ENCODE results near the gene ZBTB12. TPM values are rescaled to one million over a fixed set of nuclear protein-coding genes. Genes with fewer than 3 reads are reported as not detected.
A peak's percentile ranks its signal among the peaks of the same experiment; 100 is the strongest.

ZBTB12 gene
- total and polyA plus RNA-seq, 2 of the 13 experiments (the other 11 are each of a cell fraction or from before 2014, with no cell fraction given) = 4.8 to 6.0 TPM

- ChIA-PET POLR2A (interaction anchor here (1.0 to 1.5 kb wide), 4 partner anchors 8 to 47 kb away, joined by 3 to 5 read pairs (median 4); partner anchors contain the start of genes NEU1 and ZBTB12), CTCF (ENCODE audit: low intra/inter-chr PET ratio, low total read pairs) (no interaction called here)
- H3K4me3 ChIP-seq (replicated peaks in 1 of 3; ENCODE audit: insufficient read depth in 1 of 3, low read depth in 2 of 3, low read length in 3 of 3) = no peak overlapping the region
- no peaks in the 10 kb centered on the region for H3K27me3 ChIP-seq (ENCODE audit: control insufficient read depth in 1 of 2, insufficient read depth in 2 of 2, low read length in 2 of 2)
- no peak overlapping the region for H2AFZ ChIP-seq (ENCODE audit: low read length)
- 97% methylated on average over 12 of the region's 12 CpGs for WGBS (ENCODE audit: low lambda C conversion rate)
- H3K9me3 ChIP-seq (ENCODE audit: low read length) = no peaks in the 10 kb centered on the region
- no peak overlapping the region for H3K4me2 ChIP-seq (ENCODE audit: low read depth, low read length)
- in situ Hi-C loops (cut with HindIII; ENCODE audit: extremely low pct_ligation_motif_present, low pct_unique_long_range_greater_than_20kb) (no loop called here), intact Hi-C loops (cut with micrococcal nuclease; ENCODE audit: unreplicated experiment) (no loop called here)
- BruUV-seq (replicated peaks) = no TSS peak
- DNase-seq (ENCODE audit: low spot score) (no peak), ATAC-seq (no peak), FAIRE-seq (no peak)
- no peaks in the 10 kb centered on the region for H4K20me1 ChIP-seq (ENCODE audit: insufficient read depth, low read length)
- H3K36me3 ChIP-seq (replicated peaks in 1 of 2; ENCODE audit: control insufficient read depth in 1 of 2, insufficient read depth in 2 of 2, low read length in 2 of 2) = peaks cover 54 to 85% of the 10 kb centered on the region in 2 experiments
- H3K27ac ChIP-seq (ENCODE audit: extremely low read length, insufficient read depth, low read length) = no peak overlapping the region
- H3K4me1 ChIP-seq (ENCODE audit: insufficient read depth, low read length) = peaks cover under 1% of the 10 kb centered on the region; the same call in 1 of the 2 replicates
- TF ChIP-seq POLR2A (IDR thresholded peaks at IDR 0.05; ENCODE audit: insufficient read depth in 1 of 2, low read depth in 2 of 2, low read length in 2 of 2) (0 out of 4 replicates have a peak, but pooled peaks of 1 of the 2 experiments have one; percentile 4), HDAC1 (CRISPR knock-in tag; IDR thresholded peaks at IDR 0.05) (no peak), ZNF83 (CRISPR knock-in tag; IDR thresholded peaks at IDR 0.05; ENCODE audit: borderline replicate concordance) (no peak), ZNF703 (CRISPR knock-in tag; IDR thresholded peaks at IDR 0.05; ENCODE audit: borderline replicate concordance) (no peak), ZBTB40 (IDR thresholded peaks at IDR 0.05) (no peak), ZBTB40 (CRISPR knock-in tag; IDR thresholded peaks at IDR 0.05) (no peak), JUN (CRISPR knock-in tag; IDR thresholded peaks at IDR 0.05) (no peak)
- no peaks in the 10 kb centered on the region for H3K79me2 ChIP-seq (ENCODE audit: insufficient read depth, low read length)
- no peak overlapping the region for H3K9ac ChIP-seq (ENCODE audit: insufficient read depth, low read depth, low read length)
Measured at GRCh38 chr6:31883676-31884075, 18.2 kb downstream of the ZBTB12 start.

All from HepG2 (cell line).